HEK293 (cell line): ENCODE data around the gene IMPACT.

Source experiments
- BCL11B ChIP-seq: fragments of 450-650 bp; formaldehyde crosslinking; IDR thresholded peaks from 2 replicates; pipeline ENCODE4 v1.5.1; 2016; ENCODE audit warnings: low read depth, missing biosample characterization, missing genetic modification characterization
- EGR2 ChIP-seq: fragments of 450-650 bp; formaldehyde crosslinking; IDR thresholded peaks from 2 replicates; pipeline ENCODE4 v1.5.1; 2016; ENCODE audit warnings: low read depth, missing biosample characterization, missing genetic modification characterization
- MYNN ChIP-seq: fragments of 450-650 bp; formaldehyde crosslinking; IDR thresholded peaks from 2 replicates; pipeline ENCODE4 v1.5.1; 2016; ENCODE audit warnings: missing biosample characterization, missing genetic modification characterization, borderline replicate concordance
- SALL2 ChIP-seq: fragments of 450-650 bp; formaldehyde crosslinking; IDR thresholded peaks from 2 replicates; pipeline ENCODE4 v1.5.0; 2017; ENCODE audit warnings: missing biosample characterization, mild to moderate bottlenecking, missing genetic modification characterization, borderline replicate concordance
- ZBTB1 ChIP-seq: fragments of 450-650 bp; formaldehyde crosslinking; IDR thresholded peaks from 2 replicates; pipeline ENCODE4 v1.5.1; 2016; ENCODE audit warnings: missing biosample characterization, missing genetic modification characterization
- ZNF23 ChIP-seq: fragments of 450-650 bp; formaldehyde crosslinking; IDR thresholded peaks from 2 replicates; pipeline ENCODE4 v1.5.1; 2016; ENCODE audit warnings: missing biosample characterization, missing genetic modification characterization, borderline replicate concordance
- ZNF341 ChIP-seq: fragments of 450-650 bp; formaldehyde crosslinking; IDR thresholded peaks from 2 replicates; pipeline ENCODE4; 2016; ENCODE audit warnings: low read depth, missing biosample characterization, missing genetic modification characterization
- ZNF501 ChIP-seq: fragments of 450-650 bp; formaldehyde crosslinking; IDR thresholded peaks from 2 replicates; pipeline ENCODE4 v1.5.1; 2016; ENCODE audit warnings: missing biosample characterization, missing genetic modification characterization
- ZNF548 ChIP-seq: fragments of 450-650 bp; formaldehyde crosslinking; IDR thresholded peaks from 2 replicates; pipeline ENCODE4 v1.5.1; 2016; ENCODE audit warnings: missing biosample characterization, missing genetic modification characterization
- ZNF624 ChIP-seq: fragments of 450-650 bp; formaldehyde crosslinking; IDR thresholded peaks from 2 replicates; pipeline ENCODE4 v1.5.1; 2017; ENCODE audit warnings: missing biosample characterization, missing genetic modification characterization
- ZNF660 ChIP-seq: fragments of 450-650 bp; IDR thresholded peaks from 2 replicates; pipeline ENCODE4 v1.5.1; 2018; ENCODE audit warnings: missing biosample characterization, mild to moderate bottlenecking, missing genetic modification characterization
- ZNF747 ChIP-seq: fragments of 450-650 bp; formaldehyde crosslinking; IDR thresholded peaks from 2 replicates; pipeline ENCODE4 v1.5.1; 2016; ENCODE audit warnings: missing biosample characterization, missing genetic modification characterization
- ZXDB ChIP-seq: fragments of 450-650 bp; formaldehyde crosslinking; IDR thresholded peaks from 2 replicates; pipeline ENCODE4 v1.5.1; 2016; ENCODE audit warnings: missing biosample characterization, missing genetic modification characterization
- TF ChIP-seq, protein P1 (sequence below): fragments of 450-650 bp; formaldehyde crosslinking; IDR thresholded peaks from 2 replicates; pipeline ENCODE4 v1.5.1; 2016; ENCODE audit warnings: missing biosample characterization, missing genetic modification characterization, borderline replicate concordance
- TF ChIP-seq, protein P2 (sequence below): fragments of 450-650 bp; formaldehyde crosslinking; IDR thresholded peaks from 2 replicates; pipeline ENCODE4 v1.5.1; 2016; ENCODE audit warnings: missing biosample characterization, missing genetic modification characterization
- TF ChIP-seq, protein P3 (sequence below): fragments of 450-650 bp; formaldehyde crosslinking; IDR thresholded peaks from 2 replicates; pipeline ENCODE4 v1.5.1; 2017; ENCODE audit warnings: missing biosample characterization, missing genetic modification characterization
- TF ChIP-seq, protein P4 (sequence below): fragments of 450-650 bp; formaldehyde crosslinking; IDR thresholded peaks from 2 replicates; pipeline ENCODE4 v1.5.1; 2016; ENCODE audit warnings: missing biosample characterization, missing genetic modification characterization
- TF ChIP-seq, protein P5 (sequence below): fragments of 450-650 bp; formaldehyde crosslinking; IDR thresholded peaks from 2 replicates; pipeline ENCODE4 v1.5.1; 2016; ENCODE audit warnings: missing biosample characterization, missing genetic modification characterization

Gene IMPACT

DNA sequence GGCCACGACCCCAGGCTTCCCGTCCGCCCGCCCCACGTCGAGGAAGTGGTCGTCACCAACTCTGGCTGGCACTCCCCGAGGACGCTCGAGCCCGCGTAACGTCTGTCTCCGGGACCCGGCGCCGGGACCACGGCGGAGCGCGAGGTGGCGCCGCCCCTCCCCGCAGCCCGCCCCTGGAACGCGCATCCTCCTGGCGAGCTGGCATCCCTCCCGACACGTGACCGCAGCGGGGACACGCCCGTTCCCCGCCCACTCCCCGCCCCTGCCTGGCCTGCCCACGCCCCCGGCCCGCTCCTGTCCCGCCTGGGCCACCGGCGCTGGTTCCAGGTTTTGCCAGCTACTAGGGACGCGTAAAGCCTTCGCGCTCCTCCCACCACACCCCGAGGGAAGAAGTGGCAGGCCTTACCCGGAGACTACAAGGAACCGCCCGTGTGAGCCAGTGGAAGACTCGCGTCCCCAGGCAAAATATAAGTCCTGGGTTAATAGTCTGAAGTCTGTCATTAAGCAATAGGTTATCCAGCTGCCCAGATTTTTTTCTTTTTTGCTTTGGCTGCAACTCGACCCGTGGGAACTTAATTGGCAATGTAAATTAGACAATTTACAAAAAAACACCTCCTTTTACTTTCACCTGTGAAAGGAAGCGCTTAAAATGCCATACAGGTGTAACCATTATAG lies 28.6 kb upstream of the IMPACT start, which contains the start of gene OSBPL1A (continued):
- TF ChIP-seq, protein P1, sequence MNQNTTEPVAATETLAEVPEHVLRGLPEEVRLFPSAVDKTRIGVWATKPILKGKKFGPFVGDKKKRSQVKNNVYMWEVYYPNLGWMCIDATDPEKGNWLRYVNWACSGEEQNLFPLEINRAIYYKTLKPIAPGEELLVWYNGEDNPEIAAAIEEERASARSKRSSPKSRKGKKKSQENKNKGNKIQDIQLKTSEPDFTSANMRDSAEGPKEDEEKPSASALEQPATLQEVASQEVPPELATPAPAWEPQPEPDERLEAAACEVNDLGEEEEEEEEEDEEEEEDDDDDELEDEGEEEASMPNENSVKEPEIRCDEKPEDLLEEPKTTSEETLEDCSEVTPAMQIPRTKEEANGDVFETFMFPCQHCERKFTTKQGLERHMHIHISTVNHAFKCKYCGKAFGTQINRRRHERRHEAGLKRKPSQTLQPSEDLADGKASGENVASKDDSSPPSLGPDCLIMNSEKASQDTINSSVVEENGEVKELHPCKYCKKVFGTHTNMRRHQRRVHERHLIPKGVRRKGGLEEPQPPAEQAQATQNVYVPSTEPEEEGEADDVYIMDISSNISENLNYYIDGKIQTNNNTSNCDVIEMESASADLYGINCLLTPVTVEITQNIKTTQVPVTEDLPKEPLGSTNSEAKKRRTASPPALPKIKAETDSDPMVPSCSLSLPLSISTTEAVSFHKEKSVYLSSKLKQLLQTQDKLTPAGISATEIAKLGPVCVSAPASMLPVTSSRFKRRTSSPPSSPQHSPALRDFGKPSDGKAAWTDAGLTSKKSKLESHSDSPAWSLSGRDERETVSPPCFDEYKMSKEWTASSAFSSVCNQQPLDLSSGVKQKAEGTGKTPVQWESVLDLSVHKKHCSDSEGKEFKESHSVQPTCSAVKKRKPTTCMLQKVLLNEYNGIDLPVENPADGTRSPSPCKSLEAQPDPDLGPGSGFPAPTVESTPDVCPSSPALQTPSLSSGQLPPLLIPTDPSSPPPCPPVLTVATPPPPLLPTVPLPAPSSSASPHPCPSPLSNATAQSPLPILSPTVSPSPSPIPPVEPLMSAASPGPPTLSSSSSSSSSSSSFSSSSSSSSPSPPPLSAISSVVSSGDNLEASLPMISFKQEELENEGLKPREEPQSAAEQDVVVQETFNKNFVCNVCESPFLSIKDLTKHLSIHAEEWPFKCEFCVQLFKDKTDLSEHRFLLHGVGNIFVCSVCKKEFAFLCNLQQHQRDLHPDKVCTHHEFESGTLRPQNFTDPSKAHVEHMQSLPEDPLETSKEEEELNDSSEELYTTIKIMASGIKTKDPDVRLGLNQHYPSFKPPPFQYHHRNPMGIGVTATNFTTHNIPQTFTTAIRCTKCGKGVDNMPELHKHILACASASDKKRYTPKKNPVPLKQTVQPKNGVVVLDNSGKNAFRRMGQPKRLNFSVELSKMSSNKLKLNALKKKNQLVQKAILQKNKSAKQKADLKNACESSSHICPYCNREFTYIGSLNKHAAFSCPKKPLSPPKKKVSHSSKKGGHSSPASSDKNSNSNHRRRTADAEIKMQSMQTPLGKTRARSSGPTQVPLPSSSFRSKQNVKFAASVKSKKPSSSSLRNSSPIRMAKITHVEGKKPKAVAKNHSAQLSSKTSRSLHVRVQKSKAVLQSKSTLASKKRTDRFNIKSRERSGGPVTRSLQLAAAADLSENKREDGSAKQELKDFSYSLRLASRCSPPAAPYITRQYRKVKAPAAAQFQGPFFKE (tag by site-specific recombination): no peak
- TF ChIP-seq, protein P2, sequence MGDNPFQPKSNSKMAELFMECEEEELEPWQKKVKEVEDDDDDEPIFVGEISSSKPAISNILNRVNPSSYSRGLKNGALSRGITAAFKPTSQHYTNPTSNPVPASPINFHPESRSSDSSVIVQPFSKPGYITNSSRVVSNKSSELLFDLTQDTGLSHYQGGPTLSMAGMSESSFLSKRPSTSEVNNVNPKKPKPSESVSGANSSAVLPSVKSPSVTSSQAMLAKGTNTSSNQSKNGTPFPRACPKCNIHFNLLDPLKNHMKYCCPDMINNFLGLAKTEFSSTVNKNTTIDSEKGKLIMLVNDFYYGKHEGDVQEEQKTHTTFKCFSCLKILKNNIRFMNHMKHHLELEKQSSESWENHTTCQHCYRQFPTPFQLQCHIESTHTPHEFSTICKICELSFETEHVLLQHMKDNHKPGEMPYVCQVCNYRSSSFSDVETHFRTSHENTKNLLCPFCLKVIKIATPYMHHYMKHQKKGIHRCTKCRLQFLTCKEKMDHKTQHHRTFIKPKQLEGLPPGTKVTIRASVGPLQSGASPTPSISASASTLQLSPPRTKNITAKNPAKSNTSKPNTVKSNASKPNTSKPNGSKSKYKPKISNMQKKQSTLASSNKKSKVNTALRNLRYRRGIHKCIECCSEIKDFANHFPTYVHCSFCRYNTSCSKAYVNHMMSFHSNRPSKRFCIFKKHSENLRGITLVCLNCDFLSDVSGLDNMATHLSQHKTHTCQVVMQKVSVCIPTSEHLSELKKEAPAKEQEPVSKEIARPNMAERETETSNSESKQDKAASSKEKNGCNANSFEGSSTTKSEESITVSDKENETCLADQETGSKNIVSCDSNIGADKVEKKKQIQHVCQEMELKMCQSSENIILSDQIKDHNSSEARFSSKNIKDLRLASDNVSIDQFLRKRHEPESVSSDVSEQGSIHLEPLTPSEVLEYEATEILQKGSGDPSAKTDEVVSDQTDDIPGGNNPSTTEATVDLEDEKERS: no peak
- no peak for TF ChIP-seq ZNF548 (tag by site-specific recombination)
- peak; percentile 86 for TF ChIP-seq ZXDB (tag by site-specific recombination)
- TF ChIP-seq BCL11B (tag by site-specific recombination): 0 out of 2 replicates have a peak, but pooled peaks have one; percentile 12
- TF ChIP-seq ZNF660: 0 out of 2 replicates have a peak, but pooled peaks have one; percentile 12
- TF ChIP-seq ZNF501: peak; percentile 75; the same call in 1 of the 2 replicates
- TF ChIP-seq ZBTB1 (tag by site-specific recombination): peak; percentile 29; the same call in 1 of the 2 replicates
- TF ChIP-seq ZNF341 (tag by site-specific recombination): peak; percentile 38; the same call in 1 of the 2 replicates
- TF ChIP-seq ZNF624 (tag by site-specific recombination): no peak
- TF ChIP-seq MYNN (tag by site-specific recombination): peak; percentile 90
- peak; percentile 93 for TF ChIP-seq EGR2 (tag by site-specific recombination)
- TF ChIP-seq ZNF747: no peak
- TF ChIP-seq, protein P3, sequence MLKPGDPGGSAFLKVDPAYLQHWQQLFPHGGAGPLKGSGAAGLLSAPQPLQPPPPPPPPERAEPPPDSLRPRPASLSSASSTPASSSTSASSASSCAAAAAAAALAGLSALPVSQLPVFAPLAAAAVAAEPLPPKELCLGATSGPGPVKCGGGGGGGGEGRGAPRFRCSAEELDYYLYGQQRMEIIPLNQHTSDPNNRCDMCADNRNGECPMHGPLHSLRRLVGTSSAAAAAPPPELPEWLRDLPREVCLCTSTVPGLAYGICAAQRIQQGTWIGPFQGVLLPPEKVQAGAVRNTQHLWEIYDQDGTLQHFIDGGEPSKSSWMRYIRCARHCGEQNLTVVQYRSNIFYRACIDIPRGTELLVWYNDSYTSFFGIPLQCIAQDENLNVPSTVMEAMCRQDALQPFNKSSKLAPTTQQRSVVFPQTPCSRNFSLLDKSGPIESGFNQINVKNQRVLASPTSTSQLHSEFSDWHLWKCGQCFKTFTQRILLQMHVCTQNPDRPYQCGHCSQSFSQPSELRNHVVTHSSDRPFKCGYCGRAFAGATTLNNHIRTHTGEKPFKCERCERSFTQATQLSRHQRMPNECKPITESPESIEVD (tag by site-specific recombination): no peak
- TF ChIP-seq, protein P4, sequence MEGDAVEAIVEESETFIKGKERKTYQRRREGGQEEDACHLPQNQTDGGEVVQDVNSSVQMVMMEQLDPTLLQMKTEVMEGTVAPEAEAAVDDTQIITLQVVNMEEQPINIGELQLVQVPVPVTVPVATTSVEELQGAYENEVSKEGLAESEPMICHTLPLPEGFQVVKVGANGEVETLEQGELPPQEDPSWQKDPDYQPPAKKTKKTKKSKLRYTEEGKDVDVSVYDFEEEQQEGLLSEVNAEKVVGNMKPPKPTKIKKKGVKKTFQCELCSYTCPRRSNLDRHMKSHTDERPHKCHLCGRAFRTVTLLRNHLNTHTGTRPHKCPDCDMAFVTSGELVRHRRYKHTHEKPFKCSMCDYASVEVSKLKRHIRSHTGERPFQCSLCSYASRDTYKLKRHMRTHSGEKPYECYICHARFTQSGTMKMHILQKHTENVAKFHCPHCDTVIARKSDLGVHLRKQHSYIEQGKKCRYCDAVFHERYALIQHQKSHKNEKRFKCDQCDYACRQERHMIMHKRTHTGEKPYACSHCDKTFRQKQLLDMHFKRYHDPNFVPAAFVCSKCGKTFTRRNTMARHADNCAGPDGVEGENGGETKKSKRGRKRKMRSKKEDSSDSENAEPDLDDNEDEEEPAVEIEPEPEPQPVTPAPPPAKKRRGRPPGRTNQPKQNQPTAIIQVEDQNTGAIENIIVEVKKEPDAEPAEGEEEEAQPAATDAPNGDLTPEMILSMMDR (tag by site-specific recombination): peak; percentile 74
- TF ChIP-seq, protein P5, sequence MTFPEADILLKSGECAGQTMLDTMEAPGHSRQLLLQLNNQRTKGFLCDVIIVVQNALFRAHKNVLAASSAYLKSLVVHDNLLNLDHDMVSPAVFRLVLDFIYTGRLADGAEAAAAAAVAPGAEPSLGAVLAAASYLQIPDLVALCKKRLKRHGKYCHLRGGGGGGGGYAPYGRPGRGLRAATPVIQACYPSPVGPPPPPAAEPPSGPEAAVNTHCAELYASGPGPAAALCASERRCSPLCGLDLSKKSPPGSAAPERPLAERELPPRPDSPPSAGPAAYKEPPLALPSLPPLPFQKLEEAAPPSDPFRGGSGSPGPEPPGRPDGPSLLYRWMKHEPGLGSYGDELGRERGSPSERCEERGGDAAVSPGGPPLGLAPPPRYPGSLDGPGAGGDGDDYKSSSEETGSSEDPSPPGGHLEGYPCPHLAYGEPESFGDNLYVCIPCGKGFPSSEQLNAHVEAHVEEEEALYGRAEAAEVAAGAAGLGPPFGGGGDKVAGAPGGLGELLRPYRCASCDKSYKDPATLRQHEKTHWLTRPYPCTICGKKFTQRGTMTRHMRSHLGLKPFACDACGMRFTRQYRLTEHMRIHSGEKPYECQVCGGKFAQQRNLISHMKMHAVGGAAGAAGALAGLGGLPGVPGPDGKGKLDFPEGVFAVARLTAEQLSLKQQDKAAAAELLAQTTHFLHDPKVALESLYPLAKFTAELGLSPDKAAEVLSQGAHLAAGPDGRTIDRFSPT: peak; percentile 92
- no peak for TF ChIP-seq SALL2 (tag by site-specific recombination)
- TF ChIP-seq ZNF23 (tag by site-specific recombination): no peak
